HEK293 (cell line): ENCODE measurements around the gene SNTB2.

ENCODE experiments used
- CTCF ChIA-PET: fragments of 350-600 bp; formaldehyde crosslinking; extraction: SDS; loops from one replicate; lab custom pipeline; 2021; ENCODE audit warnings: antibody characterized with exemption; lab: Yijun Ruan, JAX
- POLR2A ChIA-PET: fragments of 300-600 bp; formaldehyde crosslinking; extraction: SDS; loops from one replicate; lab custom pipeline; 2020; ENCODE audit warnings: antibody characterized with exemption, inconsistent platforms; lab: Yijun Ruan, JAX
- H3K27ac ChIP-seq: fragments of 200-500 bp; sonication (Bioruptor generic); 2 replicates; pipeline ENCODE4 v1.5.1; 2014; ENCODE audit warnings: low read depth, low read length, control low read depth, inconsistent platforms; ENCODE audit errors: extremely low read depth
- H3K36me3 ChIP-seq, 2 experiments: fragments of 200-500 bp in 1 of 2; sonication (Bioruptor generic) in 1 of 2; 1 replicate in 1 of 2; 2 replicates in 1 of 2; pipeline ENCODE4 v1.5.1; 2014 to 2017; ENCODE audit warnings: inconsistent platforms in 2 of 2, low read length in 2 of 2; ENCODE audit not compliant: control insufficient read depth in 2 of 2, insufficient read depth in 1 of 2
- H3K4me1 ChIP-seq: fragments of 200-500 bp; sonication (Bioruptor generic); 2 replicates; pipeline ENCODE4 v1.5.1; 2014; ENCODE audit warnings: mild to moderate bottlenecking, low read length, inconsistent platforms; ENCODE audit not compliant: control insufficient read depth, insufficient read depth
- H3K4me3 ChIP-seq: 2 replicates; pipeline ENCODE4 v1.5.1; 2011; ENCODE audit warnings: low read depth, mild to moderate bottlenecking, control low read depth, low read length, moderate library complexity
- H3K9me3 ChIP-seq: fragments of 200-500 bp; sonication (Bioruptor generic); 2 replicates; pipeline ENCODE4 v1.5.1; 2014; ENCODE audit warnings: low read depth, low read length, inconsistent platforms; ENCODE audit not compliant: control insufficient read depth, insufficient read depth
- HOXA7 ChIP-seq: sonication (generic); formaldehyde crosslinking; IDR thresholded peaks from 2 replicates; pipeline ENCODE4 v1.8.1; 2022; ENCODE audit warnings: missing genetic modification reagents, borderline replicate concordance
- KLF7 ChIP-seq: fragments of 450-650 bp; formaldehyde crosslinking; IDR thresholded peaks from 2 replicates; pipeline ENCODE4 v1.5.1; 2016; ENCODE audit warnings: missing biosample characterization, missing genetic modification characterization, borderline replicate concordance
- KLF9 ChIP-seq: fragments of 450-650 bp; formaldehyde crosslinking; IDR thresholded peaks from 2 replicates; pipeline ENCODE4 v1.5.1; 2016; ENCODE audit warnings: missing biosample characterization, missing genetic modification characterization, low read depth
- SP7 ChIP-seq: fragments of 450-650 bp; formaldehyde crosslinking; IDR thresholded peaks from 2 replicates; pipeline ENCODE4 v1.5.1; 2016; ENCODE audit warnings: missing biosample characterization, missing genetic modification characterization
- YY1 ChIP-seq: fragments of 450-650 bp; formaldehyde crosslinking; IDR thresholded peaks from 2 replicates; pipeline ENCODE4 v1.5.1; 2018; ENCODE audit warnings: missing biosample characterization, missing genetic modification characterization
- YY2 ChIP-seq: fragments of 450-650 bp; formaldehyde crosslinking; IDR thresholded peaks from 2 replicates; pipeline ENCODE4 v1.5.1; 2016; ENCODE audit warnings: missing biosample characterization, missing genetic modification characterization
- ZBTB7A ChIP-seq: fragments of 450-650 bp; formaldehyde crosslinking; IDR thresholded peaks from 2 replicates; pipeline ENCODE4 v1.5.1; 2016; ENCODE audit warnings: low read depth, missing biosample characterization, missing genetic modification characterization
- ZEB2 ChIP-seq: fragments of 450-650 bp; formaldehyde crosslinking; IDR thresholded peaks from 2 replicates; pipeline ENCODE4 v1.5.1; 2016; ENCODE audit warnings: missing biosample characterization, missing genetic modification characterization
- ZFP41 ChIP-seq: fragments of 450-650 bp; formaldehyde crosslinking; IDR thresholded peaks from 2 replicates; pipeline ENCODE4 v1.5.1; 2016; ENCODE audit warnings: missing biosample characterization, missing genetic modification characterization, borderline replicate concordance
- ZNF140 ChIP-seq: fragments of 450-650 bp; formaldehyde crosslinking; IDR thresholded peaks from 2 replicates; pipeline ENCODE4 v1.5.1; 2016; ENCODE audit warnings: missing biosample characterization, missing genetic modification characterization
- ZNF155 ChIP-seq: fragments of 450-650 bp; formaldehyde crosslinking; IDR thresholded peaks from 2 replicates; pipeline ENCODE4 v1.5.1; 2016; ENCODE audit warnings: missing biosample characterization, missing genetic modification characterization
- ZNF23 ChIP-seq: fragments of 450-650 bp; formaldehyde crosslinking; IDR thresholded peaks from 2 replicates; pipeline ENCODE4 v1.5.1; 2016; ENCODE audit warnings: missing biosample characterization, missing genetic modification characterization, borderline replicate concordance
- ZNF274 ChIP-seq, 2 experiments: fragments of 200-500 bp in 1 of 2; fragments of 450-650 bp in 1 of 2; sonication (Bioruptor generic) in 1 of 2; formaldehyde crosslinking in 1 of 2; IDR thresholded peaks; 2 replicates each; pipeline versions ENCODE4 v1.5.1 to v1.6.1; 2014 to 2016; ENCODE audit warnings: borderline replicate concordance in 1 of 2, inconsistent platforms in 1 of 2, low read length in 1 of 2, missing biosample characterization in 1 of 2, missing genetic modification characterization in 1 of 2
- ZNF324 ChIP-seq: fragments of 450-650 bp; formaldehyde crosslinking; IDR thresholded peaks from 2 replicates; pipeline ENCODE4 v1.5.1; 2016; ENCODE audit warnings: missing biosample characterization, missing genetic modification characterization
- ZNF394 ChIP-seq: fragments of 450-650 bp; formaldehyde crosslinking; IDR thresholded peaks from 2 replicates; pipeline ENCODE4 v1.5.1; 2016; ENCODE audit warnings: missing biosample characterization, missing genetic modification characterization, mild to moderate bottlenecking, moderate library complexity, borderline replicate concordance
- ZNF426 ChIP-seq: fragments of 450-650 bp; formaldehyde crosslinking; IDR thresholded peaks from 2 replicates; pipeline ENCODE4 v1.5.1; 2017; ENCODE audit warnings: missing biosample characterization, missing genetic modification characterization, mild to moderate bottlenecking, inconsistent platforms, moderate library complexity
- ZNF514 ChIP-seq: fragments of 450-650 bp; formaldehyde crosslinking; IDR thresholded peaks from 2 replicates; pipeline ENCODE4 v1.5.1; 2016; ENCODE audit warnings: missing biosample characterization, missing genetic modification characterization
- ZNF558 ChIP-seq: fragments of 450-650 bp; formaldehyde crosslinking; IDR thresholded peaks from 2 replicates; pipeline ENCODE4 v1.5.1; 2016; ENCODE audit warnings: missing biosample characterization, missing genetic modification characterization
- ZNF585B ChIP-seq: fragments of 450-650 bp; formaldehyde crosslinking; IDR thresholded peaks from 2 replicates; pipeline ENCODE4 v1.5.1; 2016; ENCODE audit warnings: missing biosample characterization, missing genetic modification characterization
- ZNF621 ChIP-seq: fragments of 450-650 bp; formaldehyde crosslinking; IDR thresholded peaks from 2 replicates; pipeline ENCODE4 v1.5.1; 2017; ENCODE audit warnings: missing biosample characterization, missing genetic modification characterization
- ZNF654 ChIP-seq: fragments of 450-650 bp; formaldehyde crosslinking; IDR thresholded peaks from 2 replicates; pipeline ENCODE4 v1.5.1; 2016; ENCODE audit warnings: low read depth, missing biosample characterization, missing genetic modification characterization
- ZNF658 ChIP-seq: fragments of 450-650 bp; formaldehyde crosslinking; IDR thresholded peaks from 2 replicates; pipeline ENCODE4; 2016; ENCODE audit warnings: missing biosample characterization, missing genetic modification characterization
- ZNF677 ChIP-seq: fragments of 450-650 bp; IDR thresholded peaks from 2 replicates; pipeline ENCODE4 v1.5.0; 2018; ENCODE audit warnings: missing biosample characterization, mild to moderate bottlenecking, missing genetic modification characterization, moderate library complexity
- ZSCAN30 ChIP-seq: fragments of 450-650 bp; IDR thresholded peaks from 2 replicates; pipeline ENCODE4 v1.5.1; 2018; ENCODE audit warnings: missing biosample characterization, mild to moderate bottlenecking, missing genetic modification characterization, moderate library complexity
- TF ChIP-seq, protein P1 (sequence below): fragments of 450-650 bp; formaldehyde crosslinking; IDR thresholded peaks from 2 replicates; pipeline ENCODE4 v1.5.1; 2017; ENCODE audit warnings: missing biosample characterization, missing genetic modification characterization
- TF ChIP-seq, protein P2 (sequence below): fragments of 450-650 bp; formaldehyde crosslinking; IDR thresholded peaks from 2 replicates; pipeline ENCODE4 v1.5.1; 2016; ENCODE audit warnings: missing biosample characterization, missing genetic modification characterization

The SNTB2 gene

DNA sequence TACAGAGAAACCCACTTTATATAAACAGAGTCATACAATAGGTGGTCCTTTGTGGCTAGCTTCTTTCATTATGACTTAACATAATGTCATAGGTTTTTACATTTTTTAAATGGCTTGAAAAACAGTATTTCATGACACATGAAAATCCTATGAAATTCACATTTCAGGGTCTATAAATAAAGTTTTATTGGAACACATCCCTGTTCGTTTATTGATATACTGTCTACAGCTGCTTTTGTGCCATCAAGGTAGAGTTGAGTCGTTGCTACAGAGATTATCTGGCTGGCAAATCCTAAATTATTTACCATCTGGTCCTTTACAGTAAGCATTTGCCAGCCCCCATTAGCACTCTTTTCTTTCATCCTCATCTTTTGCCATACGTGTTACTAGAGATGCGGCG lies 126.5 kb downstream of the SNTB2 start:
- CTCF ChIA-PET = no interaction called here
- TF ChIP-seq YY1 (no peak), ZNF140 (tag by site-specific recombination) (no peak), ZNF426 (tag by site-specific recombination) (no peak), ZNF23 (tag by site-specific recombination) (no peak), YY2 (no peak), ZFP41 (tag by site-specific recombination) (no peak), ZNF274 (IDR thresholded peaks at IDR 0.05; ENCODE audit: low read length) (no peak), ZNF274 (tag by site-specific recombination; IDR thresholded peaks at IDR 0.05; ENCODE audit: borderline replicate concordance) (no peak)
- POLR2A ChIA-PET = no interaction called here
- Histone ChIP-seq H3K4me1 (no peaks in the 10 kb centered on the region), H3K4me3 (no peak overlapping the region), H3K36me3 (peaks cover 14 to 54% of the 10 kb centered on the region in 2 experiments; a peak in 2 of 3 replicates), H3K9me3 (no peaks in the 10 kb centered on the region), H3K27ac (no peak overlapping the region)

DNA sequence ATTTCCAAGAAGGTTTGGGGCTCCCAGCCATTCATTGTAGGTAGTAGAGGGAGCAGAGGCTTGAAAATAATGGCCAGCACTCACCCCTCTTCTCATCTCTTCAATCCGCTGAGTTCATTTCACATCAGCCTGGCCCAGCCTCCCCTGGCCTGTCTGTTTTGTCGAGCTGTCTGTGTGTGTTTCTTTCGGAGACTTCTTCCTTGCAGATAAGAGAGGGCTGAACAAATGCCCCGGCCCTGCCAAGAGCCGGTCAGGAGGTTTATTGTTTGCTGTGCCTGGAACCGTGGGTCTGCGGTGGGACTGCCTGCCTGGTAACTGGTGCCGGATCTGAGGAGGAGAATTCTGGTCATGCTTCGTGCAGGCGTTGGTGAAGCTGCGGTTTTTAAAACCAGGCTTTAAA lies 127.6 kb downstream of the SNTB2 start:
- H3K4me1 ChIP-seq = no peaks in the 10 kb centered on the region
- no peaks in the 10 kb centered on the region for H3K9me3 ChIP-seq
- ChIA-PET POLR2A (interaction anchor here (1.4 kb wide), 2 partner anchors 14 to 16 kb away, joined by 3 to 4 read pairs; partner anchors contain the start of gene PDF), CTCF (interaction anchor here (1.5 kb wide), 1 partner anchor 164 kb away, joined by 4 read pairs; no protein-coding TSS in a partner anchor)
- TF ChIP-seq ZSCAN30 (tag by site-specific recombination) (no peak), ZNF155 (no peak), SP7 (tag by site-specific recombination) (no peak), ZNF394 (tag by site-specific recombination) (no peak), ZNF324 (tag by site-specific recombination) (no peak), KLF9 (no peak), ZNF426 (tag by site-specific recombination) (no peak), ZNF514 (tag by site-specific recombination) (no peak), HOXA7 (no peak), ZNF585B (tag by site-specific recombination) (no peak), ZNF621 (no peak), ZNF677 (tag by site-specific recombination) (no peak)
- TF ChIP-seq, protein P1, sequence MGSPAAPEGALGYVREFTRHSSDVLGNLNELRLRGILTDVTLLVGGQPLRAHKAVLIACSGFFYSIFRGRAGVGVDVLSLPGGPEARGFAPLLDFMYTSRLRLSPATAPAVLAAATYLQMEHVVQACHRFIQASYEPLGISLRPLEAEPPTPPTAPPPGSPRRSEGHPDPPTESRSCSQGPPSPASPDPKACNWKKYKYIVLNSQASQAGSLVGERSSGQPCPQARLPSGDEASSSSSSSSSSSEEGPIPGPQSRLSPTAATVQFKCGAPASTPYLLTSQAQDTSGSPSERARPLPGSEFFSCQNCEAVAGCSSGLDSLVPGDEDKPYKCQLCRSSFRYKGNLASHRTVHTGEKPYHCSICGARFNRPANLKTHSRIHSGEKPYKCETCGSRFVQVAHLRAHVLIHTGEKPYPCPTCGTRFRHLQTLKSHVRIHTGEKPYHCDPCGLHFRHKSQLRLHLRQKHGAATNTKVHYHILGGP = no peak
- TF ChIP-seq, protein P2, sequence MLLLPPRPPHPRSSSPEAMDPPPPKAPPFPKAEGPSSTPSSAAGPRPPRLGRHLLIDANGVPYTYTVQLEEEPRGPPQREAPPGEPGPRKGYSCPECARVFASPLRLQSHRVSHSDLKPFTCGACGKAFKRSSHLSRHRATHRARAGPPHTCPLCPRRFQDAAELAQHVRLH (tag by site-specific recombination) = no peak
- H3K36me3 ChIP-seq = peaks cover 14 to 60% of the 10 kb centered on the region in 2 experiments; a peak in 2 of 3 replicates
- no peak overlapping the region for H3K27ac ChIP-seq
- no peak overlapping the region for H3K4me3 ChIP-seq

DNA sequence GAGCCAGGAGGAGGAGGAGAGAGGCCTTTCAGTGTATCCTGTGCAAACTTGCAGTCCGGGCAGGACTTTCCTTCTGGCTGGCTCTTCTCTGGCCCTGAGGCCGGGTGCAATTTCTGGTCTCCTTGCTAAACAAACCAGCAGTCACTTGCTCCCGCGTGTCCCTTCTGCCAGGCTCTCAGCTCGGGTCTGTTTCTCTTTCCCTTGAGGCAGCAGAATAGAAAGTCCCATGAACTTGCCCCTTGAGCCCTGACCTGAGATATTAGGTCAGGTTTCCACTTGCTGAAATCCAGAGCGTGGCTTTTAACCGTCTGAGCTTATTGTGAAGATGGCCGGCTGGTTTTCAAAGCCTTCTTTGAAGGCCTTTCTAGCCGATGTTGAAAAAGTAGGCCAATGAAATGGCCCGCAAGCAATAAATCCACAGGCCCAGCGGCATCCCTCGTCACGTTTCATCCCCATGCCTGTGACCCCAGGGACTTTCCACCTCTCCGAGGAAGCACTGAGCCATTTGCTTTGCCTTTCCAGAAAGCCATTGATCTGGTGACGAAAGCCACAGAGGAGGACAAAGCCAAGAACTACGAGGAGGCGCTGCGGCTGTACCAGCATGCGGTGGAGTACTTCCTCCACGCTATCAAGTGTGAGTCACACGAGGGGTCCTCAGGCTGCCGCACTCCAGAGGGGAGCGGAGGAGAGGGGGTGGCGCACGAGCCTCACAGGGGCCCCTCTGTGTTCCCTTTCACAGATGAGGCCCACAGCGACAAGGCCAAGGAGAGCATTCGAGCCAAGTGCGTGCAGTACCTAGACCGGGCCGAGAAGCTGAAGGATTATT lies 128.7 kb downstream of the SNTB2 start:
- CTCF ChIA-PET = interaction anchor here (1.5 kb wide), 1 partner anchor 165 kb away, joined by 4 read pairs; no protein-coding TSS in a partner anchor
- Histone ChIP-seq H3K4me1 (no peaks in the 10 kb centered on the region), H3K9me3 (no peaks in the 10 kb centered on the region), H3K27ac (no peak overlapping the region), H3K4me3 (no peak overlapping the region), H3K36me3 (peaks cover 14 to 72% of the 10 kb centered on the region in 2 experiments; a peak in 2 of 3 replicates)
- TF ChIP-seq ZBTB7A (tag by site-specific recombination) = no peak
- TF ChIP-seq ZNF658 (tag by site-specific recombination) = no peak
- no peak for TF ChIP-seq KLF7
- TF ChIP-seq ZNF324 (tag by site-specific recombination) = no peak
- TF ChIP-seq ZEB2 (tag by site-specific recombination) = no peak
- no peak for TF ChIP-seq ZNF654 (tag by site-specific recombination)
- TF ChIP-seq ZNF558 (tag by site-specific recombination) = no peak
- POLR2A ChIA-PET = interaction anchor here (0.8 to 1.0 kb wide), 2 partner anchors 9 to 354 kb away, joined by 3 to 6 read pairs; no protein-coding TSS in a partner anchor
